ENCODE measurements around the gene LHX4.

The LHX4 gene

DNA sequence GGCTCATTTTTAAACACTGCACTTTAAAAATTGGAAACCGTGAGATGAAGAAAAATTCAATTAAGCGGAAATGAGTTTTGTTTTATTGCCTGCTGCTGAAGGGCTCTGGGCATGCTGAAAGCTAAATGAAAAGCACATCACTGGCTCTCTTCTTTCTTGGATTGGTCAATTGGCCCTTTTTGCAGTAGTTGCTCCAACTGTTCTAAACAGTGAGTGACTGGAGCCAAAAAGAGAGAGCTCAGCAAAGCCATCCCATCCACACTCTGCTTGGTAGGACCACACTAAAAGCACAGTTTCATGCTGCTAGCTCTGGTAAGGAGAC lies 48.1 kb downstream of the LHX4 start:
- DNase-seq, result no peak

DNA sequence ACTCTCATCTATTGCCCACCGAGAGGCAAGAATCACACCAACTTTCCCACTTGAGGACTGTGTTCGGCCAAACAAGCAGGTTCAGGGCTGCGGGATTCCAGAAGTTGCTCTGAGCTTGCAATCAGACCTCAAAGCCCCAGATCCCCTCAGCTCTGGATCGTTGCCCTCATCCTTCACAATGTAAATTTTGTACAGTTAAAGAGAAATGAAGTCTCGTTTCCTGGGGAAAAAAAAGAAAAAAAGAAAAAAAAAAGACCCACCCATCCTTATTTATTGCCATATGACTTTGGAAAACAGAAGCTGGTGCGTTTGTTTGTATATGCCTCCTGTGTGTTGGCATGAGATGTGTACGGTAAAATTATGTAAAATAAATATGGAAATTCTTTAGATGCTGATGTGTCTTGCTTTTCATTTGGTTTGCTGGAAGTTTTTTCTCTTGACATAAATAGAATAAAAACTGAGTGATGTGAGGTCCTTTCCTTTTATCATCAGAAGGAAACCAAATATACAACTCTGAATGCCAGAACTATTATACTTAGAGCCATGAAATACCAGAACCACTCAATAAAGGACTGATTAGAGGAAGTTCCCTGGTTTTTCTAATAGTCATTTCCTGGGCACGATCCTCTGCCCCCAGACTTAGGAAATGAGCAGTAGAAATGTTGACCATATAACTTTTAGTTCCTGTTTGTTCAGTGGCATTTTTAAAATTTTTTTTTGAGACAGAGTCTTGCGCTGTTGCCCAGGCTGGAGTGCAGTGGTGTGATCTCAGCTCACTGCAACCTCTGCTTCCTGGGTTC lies 48.7 kb downstream of the LHX4 start:
- no peak for DNase-seq

DNA sequence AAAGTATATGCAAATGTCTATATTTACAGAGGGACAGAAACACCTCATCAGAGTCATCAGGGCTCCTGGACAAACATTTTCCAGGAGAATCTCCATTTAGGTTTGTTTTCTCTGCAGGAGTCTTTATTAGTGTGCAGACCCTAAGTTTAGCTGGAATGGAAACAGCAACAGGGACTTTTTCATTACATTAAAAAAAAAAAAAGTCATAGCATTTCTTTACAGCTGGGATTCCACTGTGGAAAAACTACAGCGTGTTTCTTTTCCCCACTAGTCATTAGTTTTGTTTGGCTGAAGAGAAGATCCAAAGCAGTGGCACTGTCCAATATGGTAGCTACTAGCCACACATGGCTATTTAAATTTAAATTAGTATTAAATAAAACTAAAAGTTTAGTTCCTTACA lies 49.6 kb downstream of the LHX4 start:
- no peak for DNase-seq

DNA sequence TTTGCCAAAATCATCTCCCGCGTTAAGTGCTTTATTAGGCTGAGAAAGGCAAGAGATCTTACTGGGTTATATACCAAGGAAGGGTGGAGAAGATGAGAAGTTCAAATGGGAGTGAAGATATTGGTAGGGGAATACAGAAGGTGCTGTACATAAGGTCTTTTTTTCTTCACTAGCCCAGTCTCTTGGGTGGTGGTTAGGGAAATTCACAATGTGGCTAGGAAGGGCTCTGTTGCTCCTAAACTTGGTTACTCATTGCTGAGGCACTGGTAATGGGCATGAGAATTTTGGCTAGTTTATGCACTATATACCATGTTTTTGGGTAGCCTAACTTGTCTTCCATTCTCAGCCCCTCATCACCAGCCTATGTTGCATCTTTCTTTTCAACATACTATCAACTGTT lies 50.6 kb downstream of the LHX4 start:
- DNase-seq, result no peak

DNA sequence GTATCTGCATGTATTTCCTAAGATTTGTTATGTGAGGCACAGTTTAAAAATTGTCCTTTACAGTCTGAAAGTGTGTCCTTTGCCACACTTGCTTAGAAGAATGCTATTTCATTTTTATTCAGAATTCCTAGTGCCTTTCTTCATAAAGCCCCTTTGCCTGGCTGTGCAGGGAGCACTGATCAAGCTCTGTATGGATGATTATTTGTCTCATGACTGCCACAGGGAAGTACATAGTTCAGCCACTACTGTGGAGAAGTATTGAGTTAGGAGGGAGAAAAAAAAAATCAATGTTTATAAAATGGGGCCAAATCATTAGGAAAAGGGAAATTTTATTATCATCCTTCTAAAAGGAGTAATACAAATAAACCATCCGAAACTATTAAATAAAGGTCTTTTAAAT lies 51.4 kb downstream of the LHX4 start:
- no peak for DNase-seq

DNA sequence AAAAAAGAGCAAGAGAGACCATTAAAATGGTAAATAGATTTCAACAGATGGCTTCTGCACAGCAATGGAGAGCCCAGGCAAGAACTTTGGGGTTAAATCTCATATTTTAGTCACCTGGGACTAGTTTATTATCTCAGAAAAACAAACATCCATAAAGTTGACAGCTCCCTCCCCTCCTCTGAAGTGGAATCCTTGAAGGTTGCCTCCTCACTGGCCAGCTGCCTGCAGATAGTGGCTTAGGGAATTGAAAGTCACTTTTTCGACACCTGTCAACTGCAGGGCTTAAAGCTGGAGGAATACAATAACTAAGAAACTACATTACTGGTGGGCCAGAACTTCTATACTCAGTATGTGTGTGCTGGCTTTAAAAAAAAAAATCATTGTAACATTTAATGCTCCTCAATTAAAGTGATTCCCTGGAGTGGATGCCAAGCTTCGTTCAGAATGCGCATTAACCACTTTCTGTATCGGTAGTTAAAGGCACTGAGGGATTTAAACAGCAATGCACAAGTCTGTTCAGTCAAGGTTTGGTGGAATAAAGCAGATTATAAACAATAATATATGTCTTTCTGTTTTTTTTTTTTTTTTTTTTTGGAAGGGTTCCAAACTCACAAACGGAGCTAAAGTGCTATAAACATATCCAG lies 52.5 kb downstream of the LHX4 start:
- DNase-seq, result no peak

DNA sequence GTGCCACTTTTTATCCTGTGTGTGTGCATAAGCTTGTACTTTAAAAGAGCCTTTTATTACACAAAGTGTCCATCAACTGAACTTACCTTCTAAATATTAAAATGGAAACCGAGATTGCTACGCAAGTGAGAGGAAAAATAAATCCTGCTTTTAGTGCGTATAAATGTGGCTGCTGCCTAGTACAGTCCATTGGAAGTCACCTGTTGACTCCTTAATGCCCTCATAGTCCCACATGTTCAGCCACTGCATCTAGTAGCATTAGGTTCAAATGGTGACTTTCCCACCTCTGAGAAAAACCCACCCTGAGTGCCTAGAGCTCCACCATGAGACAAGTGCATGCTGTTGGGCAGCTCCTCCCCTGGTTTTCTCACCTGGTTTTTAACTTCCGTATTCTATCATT lies 53.0 kb downstream of the LHX4 start:
- no peak for DNase-seq

DNA sequence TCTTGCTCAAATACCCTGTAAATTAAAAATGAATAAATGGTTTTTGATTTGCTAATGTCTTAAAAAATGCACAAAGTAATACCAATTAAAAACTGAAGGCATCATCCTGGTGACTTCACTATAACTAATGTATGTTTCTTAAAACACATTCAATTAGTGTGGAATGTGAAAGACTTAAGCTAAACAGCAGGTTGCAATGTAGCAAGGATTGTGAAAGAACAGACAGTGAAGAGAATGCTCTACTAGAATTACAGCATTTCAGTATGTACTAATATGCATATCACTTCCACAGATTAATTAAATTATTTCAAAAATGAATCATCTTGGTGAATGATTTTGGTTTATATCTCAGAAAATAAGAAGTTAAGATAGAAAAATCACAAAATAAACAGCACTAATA lies 56.4 kb downstream of the LHX4 start:
- DNase-seq, result no peak

DNA sequence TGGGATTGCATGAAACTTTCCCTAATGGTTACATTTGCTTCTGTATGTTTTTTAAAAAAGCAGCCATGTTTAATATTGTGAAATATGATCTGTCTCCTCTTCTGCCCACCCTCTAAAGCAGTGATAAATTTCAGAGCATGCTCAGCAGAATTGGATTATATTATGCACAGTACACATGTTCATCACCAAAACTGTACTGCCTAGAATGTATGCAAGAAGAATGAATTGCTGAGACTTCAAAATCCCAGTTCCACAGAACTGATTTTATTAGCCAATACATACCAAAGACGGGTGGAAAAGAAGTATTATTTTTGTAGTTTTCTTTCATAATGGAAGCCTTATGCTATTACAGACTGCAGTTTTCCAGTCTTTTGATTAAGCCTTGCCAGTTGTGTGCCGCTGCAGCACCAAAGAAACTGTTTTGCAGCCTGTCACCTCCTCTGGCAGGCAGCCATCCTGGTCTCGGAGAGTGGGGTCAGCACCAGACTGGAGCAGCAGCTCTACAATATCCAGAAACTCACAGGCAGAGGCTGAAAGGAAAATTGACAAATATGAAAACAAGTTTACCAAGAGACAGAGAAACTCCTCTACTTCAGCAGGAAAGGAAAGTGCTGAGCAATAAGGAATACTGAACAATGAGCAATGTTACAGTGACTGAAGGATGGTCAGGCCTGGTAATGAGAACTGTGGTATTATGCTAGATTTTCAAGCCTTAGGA lies 58.1 kb downstream of the LHX4 start:
- DNase-seq, result no peak

DNA sequence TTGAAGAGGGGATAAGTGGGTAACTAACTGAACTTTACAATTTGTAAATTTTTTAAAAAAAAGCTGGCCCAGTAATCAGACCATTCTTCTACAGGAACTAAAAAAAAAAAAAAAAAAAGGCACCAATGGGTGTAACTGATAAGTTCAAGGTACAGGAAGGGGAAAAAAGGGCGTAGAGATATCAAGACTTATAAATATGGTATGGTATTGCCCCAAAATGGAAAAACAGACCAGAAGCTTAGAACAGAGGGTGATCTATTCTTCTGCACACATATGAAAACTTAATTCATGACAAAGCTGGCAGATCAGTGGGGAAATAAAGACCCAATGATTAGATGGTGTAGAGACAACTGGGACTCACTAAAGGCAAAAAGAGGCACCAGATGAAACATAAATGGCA lies 58.9 kb downstream of the LHX4 start:
- no peak for DNase-seq

DNA sequence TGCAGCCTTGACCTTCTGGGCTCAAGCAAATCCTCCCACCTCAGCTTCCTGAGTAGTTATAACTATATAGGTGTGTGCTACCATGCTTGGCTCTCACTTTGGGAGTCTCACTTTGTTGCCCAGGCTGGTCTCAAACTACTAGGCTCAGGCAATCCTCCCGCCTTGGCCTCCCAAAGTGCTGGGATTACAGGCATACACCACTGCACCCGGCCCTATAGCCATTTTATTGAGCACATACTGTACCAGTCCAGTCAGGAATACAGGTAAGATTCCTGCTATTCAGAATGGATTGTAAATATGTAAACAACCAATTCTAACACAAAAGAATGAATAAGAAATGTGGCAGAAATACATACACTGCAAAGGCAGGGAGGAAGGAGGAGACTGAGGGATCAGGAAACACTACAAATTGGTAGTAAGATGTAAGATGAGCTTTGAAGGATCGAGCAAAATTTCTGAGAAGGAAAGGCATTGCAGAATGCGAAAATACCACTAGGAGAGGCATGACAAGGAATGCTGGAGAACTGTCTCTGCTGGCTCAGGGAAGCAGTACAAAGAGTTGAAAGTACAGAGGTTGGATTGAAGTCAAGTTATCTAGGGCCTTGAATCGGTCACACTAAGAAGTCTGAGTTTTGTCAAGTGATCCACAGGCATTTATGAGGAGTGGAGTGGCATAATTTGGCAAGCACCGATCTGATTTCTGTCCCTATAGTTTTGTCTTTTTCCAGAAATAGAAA lies 60.4 kb downstream of the LHX4 start:
- DNase-seq, result no peak

DNA sequence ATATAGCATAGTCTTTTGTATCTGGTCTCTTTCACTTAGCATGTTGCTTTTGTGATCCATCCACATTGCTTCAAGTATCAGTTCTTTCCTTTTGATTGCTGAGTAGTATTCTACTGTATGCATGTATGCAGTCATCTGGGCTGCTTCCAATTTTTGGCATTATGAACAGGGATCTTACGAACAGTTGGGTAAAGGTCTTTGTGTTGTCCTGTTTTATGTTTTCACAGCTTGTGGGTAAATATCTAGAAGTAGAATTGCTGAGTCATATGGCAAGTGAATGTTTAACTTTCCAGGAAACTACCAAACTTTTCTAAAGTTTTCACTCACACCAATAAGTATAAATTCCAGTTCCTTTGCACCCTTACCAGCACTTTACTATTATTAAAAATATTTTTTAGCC lies 60.9 kb downstream of the LHX4 start:
- DNase-seq, result no peak

DNA sequence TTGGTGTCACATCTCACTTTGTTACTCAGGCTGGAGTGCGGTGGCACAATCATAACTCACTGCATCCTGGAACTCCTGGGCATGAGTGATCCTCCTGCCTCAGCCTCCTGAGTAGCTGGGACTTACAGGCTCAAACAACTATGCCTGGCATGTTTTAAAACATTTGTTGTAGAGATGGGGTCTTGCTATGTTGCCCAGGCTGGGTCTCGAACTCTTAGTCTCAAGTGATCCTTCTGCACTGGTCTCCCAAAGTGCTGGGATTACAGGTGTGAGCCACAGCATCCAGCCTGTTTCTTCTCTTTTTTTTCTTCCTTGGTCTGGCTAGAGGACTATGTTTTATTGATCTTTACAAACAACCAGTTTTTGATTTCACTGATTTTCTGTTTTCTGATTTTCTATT lies 64.6 kb downstream of the LHX4 start:
- DNase-seq, result no peak

DNA sequence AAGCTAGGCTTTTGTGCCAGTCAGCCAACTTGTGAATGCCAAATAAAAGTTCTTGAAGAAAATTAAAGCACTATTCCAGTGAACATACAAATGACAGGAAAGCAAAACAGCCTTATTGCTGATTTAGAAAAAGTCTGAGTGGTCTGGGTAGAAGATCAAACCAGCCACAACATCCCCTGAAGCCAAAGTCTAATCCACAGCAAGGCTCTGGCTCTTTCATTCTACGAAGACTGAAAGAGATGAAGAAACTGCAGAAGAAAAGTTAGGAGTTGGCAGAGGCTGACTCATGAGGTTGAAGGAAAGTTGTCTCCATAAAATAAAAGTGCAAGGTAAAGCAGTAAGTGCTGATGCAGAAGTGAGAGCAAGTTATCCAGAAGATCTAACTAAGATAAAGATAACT lies 65.9 kb downstream of the LHX4 start:
- no peak for DNase-seq

DNA sequence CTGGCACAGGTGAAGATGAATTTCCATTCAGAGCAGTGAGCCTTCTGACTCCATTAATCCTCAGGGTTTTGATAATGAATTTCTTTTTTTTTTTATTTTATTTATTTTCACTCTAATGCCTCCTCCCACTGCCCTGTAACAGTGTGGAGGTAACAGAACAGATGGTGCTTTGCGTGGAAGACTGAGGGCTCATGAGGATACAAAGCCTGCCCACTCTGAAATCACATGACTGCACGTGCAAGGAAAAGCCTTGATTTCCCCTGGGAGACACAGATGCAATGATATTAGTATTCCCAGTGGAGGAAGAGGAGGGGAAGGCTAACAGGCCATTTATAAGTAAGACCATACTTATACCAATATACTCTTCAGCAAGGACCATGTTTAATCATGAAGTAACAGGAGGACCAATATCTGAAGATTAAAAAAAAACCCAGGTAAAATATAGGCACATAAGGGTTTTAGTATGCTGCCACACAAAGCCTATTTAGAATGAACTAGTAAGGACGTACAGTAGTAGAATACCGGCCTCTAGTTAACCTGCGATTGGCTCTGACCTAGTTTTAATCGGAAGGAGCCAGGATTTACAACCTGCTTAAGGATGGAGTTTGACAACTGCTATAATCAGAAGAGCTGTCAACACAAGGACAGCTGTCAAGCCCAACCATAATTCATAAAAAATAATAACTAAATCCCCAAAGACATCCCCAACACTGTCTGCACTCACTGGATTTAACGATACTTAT lies 69.6 kb downstream of the LHX4 start:
- DNase-seq, result no peak

DNA sequence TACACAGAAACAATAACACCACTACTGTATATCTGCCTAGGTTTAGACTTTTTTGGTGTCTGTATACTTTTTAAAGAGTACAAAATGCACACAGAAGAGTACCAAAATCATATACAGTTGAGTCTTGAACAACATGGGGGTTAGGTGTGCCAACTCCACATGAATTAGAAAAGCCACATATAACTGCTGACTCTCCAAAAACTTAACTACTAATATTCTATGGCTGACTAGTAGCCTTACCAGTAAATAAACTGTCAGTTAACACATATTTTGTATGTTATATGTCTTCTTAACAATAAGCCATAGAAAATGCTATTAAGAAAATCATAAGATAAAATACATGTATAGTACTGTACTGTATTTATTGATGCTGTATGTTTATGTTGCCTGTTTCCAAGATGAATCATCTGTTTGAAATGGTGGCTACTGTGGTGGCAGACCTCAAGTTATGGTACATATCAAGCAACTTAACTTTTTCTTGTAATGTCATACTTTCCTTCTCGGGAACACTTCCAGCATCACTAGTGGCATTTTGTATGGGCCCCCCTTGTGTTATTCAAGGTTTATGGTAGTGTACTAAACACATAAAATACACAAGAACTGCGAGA lies 71.2 kb downstream of the LHX4 start:
- no peak for DNase-seq

DNA sequence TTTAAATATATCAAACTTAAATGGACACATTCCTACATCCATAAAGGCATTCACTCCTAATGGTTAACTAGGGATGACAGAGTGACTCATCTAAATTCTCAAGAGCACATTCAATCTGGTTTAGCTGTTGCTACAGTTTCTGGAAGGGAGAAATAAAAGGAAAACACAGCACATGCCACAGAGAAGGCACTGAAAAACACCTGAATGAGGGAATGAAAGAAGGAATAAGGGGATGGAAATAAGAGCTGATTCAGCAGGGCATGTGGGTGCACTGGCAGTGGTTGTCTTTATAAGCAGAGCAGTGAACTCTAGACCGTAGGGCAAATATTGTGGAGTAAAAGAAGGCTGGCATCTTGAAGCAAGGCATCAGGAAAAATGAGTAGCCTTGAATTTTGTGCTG lies 79.3 kb downstream of the LHX4 start:
- DNase-seq, result no peak

DNA sequence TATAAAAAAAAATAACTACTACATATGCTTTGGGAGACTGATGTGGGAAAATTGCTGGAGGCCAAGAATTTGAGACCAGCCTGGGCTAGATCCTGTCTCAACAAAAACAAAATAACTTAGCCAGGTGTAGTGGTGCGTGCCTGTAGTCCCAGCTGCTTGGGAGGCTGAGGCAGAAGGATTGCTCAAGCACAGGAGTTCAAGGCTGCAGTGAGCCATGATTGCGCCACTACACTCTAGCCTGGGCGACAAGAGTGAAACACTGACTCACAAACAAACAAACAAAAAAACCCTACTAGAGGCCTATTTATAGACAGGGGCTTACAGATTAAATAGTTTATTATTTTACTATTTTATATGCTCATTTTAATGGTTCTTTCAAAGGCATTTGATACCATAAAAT lies 80.0 kb downstream of the LHX4 start:
- DNase-seq, result no peak

DNA sequence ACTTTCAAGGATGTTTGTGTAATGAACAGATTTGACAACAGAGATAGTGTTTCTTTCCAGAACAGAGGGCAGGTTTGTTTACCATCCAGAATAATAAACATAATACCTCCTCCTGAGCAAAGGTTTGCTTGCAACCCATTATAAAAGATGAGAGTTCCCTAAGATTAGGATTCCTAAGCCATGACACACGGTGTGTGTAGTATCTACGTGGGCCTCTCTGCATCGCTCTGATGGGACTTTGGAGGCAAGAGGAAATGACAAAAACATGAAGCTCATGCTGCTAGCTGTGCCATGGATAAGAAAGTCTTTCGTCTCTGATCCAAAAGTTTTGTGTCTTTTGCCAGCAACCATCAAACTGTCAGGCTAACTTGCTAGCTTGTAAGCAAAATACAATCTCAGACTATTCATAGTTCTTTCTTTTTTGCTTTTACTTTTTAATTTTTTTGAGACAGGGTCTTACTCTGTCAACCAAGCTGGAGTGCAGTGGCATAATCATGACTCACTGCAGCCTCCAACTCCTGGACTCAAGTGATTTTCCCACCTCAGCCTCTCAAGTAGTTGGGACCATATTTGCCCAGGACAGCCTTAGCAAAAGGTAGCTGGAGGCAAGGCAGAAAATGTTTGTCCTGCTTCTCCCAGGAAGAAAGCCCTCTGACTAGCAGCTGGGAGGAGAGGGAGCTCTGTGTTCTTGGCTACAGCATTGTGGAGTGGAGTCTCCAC lies 81.1 kb downstream of the LHX4 start:
- no peak for DNase-seq

DNA sequence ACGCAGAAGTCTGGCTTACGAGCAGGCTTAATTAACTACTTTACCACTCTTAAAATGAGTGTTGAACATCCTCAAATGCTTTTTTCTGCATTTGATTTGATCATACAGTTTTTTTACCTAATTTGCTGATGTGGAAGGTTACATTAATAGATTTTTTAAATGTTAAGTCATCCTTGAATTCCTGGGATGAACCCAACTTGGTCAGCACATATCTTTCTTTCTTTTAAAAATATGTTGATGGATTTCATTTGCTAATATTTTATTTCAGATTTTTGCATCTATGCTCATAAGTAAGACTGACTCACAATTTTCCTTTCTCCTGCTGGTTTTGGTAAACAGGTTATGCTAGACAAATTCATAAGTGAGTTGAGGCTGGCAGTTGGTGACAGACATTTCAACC lies 82.9 kb downstream of the LHX4 start:
- no peak for DNase-seq

DNA sequence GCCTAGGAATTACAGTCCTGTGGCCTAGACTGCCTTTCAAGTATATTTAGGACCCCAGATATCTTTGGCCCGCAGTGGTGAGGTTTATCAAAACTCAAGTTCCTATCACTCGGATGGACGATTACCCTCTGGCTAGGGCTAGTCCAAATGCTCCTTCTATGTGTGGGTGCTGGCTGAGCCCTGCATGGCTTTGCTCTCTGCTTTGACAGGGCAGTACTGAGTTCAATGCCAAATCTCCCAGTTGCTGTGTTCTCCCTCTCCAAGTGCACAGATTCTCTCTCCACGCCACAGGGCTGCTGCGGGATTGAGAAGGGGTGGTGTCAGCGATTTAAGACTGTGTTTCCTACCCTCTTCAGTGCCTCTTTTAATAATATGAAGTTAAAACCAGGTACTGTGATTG lies 97.0 kb downstream of the LHX4 start:
- DNase-seq, result no peak
